SK-N-SH (cell line): ENCODE measurements around the gene OTUD5. TPM values are rescaled to one million over a fixed set of nuclear protein-coding genes. Genes with fewer than 3 reads are reported as not detected.

Source experiments
- CTCF ChIA-PET: fragments of 300-600, 350-600 bp; formaldehyde crosslinking; extraction: SDS; loops from one replicate; lab custom pipeline; 2021; lab: Yijun Ruan, JAX
- POLR2A ChIA-PET: fragments of 350-600 bp; sonication (Branson Sonifier 250); formaldehyde crosslinking; extraction: SDS; loops from one replicate; lab custom pipeline; 2020; ENCODE audit warnings: antibody characterized with exemption, inconsistent platforms; lab: Yijun Ruan, JAX
- DNase-seq: peaks from one replicate; pipeline ENCODE4 v3.0.0; 2012
- H2AFZ ChIP-seq: fragments of 200-600 bp; sonication (generic); 2 replicates; pipeline ENCODE4 v1.8.1; 2016; ENCODE audit warnings: antibody characterized with exemption, mild to moderate bottlenecking, low read depth
- H3F3A ChIP-seq: fragments of 200-600 bp; sonication (generic); replicated peaks from 2 replicates; pipeline ENCODE3; 2016; ENCODE audit warnings: antibody characterized with exemption, mild to moderate bottlenecking; ENCODE audit not compliant: insufficient read depth
- H3K27ac ChIP-seq, 2 experiments: fragments of 200-500 bp in 1 of 2; fragments of 200-600 bp in 1 of 2; sonication (Bioruptor generic) in 1 of 2; sonication (generic), shearing (Covaris generic) in 1 of 2; 2 replicates each; pipeline versions ENCODE4 v1.5.1 to v1.6.1; 2014 to 2016; ENCODE audit warnings: low read depth in 2 of 2, inconsistent platforms in 1 of 2, low read length in 1 of 2, mild to moderate bottlenecking in 1 of 2, mixed read lengths in 1 of 2
- H3K27me3 ChIP-seq: fragments of 200-600 bp; sonication (generic), shearing (Covaris generic); 2 replicates; pipeline ENCODE4 v1.6.1; 2016; ENCODE audit warnings: mixed run types; ENCODE audit not compliant: insufficient read depth
- H3K36me3 ChIP-seq, 2 experiments: fragments of 200-500 bp in 1 of 2; fragments of 200-600 bp in 1 of 2; sonication (Bioruptor generic) in 1 of 2; sonication (generic) in 1 of 2; replicated peaks in 1 of 2; 2 replicates each; pipeline versions ENCODE3 to v1.5.1; 2014 to 2016; ENCODE audit warnings: low read length in 1 of 2, mild to moderate bottlenecking in 1 of 2; ENCODE audit not compliant: insufficient read depth in 2 of 2, control insufficient read depth in 1 of 2
- H3K4me1 ChIP-seq, 2 experiments: fragments of 200-500 bp in 1 of 2; fragments of 200-600 bp in 1 of 2; sonication (Bioruptor generic) in 1 of 2; sonication (generic), shearing (Covaris generic) in 1 of 2; 2 replicates each; pipeline versions ENCODE4 v1.5.1 to v1.6.1; 2014 to 2016; ENCODE audit warnings: low read depth in 1 of 2, low read length in 1 of 2, mixed run types in 1 of 2; ENCODE audit not compliant: insufficient read depth in 2 of 2, control insufficient read depth in 1 of 2
- H3K4me2 ChIP-seq: fragments of 200-600 bp; sonication (generic), shearing (Covaris generic); 2 replicates; pipeline ENCODE4 v1.6.1; 2017; ENCODE audit warnings: mixed run types
- H3K4me3 ChIP-seq, 2 experiments: fragments of 200-500 bp in 1 of 2; fragments of 200-600 bp in 1 of 2; sonication (Bioruptor generic) in 1 of 2; sonication (generic), shearing (Covaris generic) in 1 of 2; 2 replicates each; pipeline versions ENCODE4 v1.5.1 to v1.8.1; 2014 to 2016; ENCODE audit warnings: low read depth in 2 of 2, inconsistent platforms in 1 of 2, low read length in 1 of 2, mild to moderate bottlenecking in 1 of 2, mixed read lengths in 1 of 2, moderate library complexity in 1 of 2
- H3K79me2 ChIP-seq: fragments of 200-600 bp; sonication (generic); 2 replicates; pipeline ENCODE4 v1.8.1; 2017; ENCODE audit warnings: mild to moderate bottlenecking; ENCODE audit not compliant: insufficient read depth
- H3K9ac ChIP-seq: fragments of 200-600 bp; sonication (generic); 2 replicates; pipeline ENCODE4 v1.6.1; 2017; ENCODE audit warnings: mixed run types
- H3K9me2 ChIP-seq: fragments of 200-600 bp; sonication (generic); 2 replicates; pipeline ENCODE4 v1.6.1; 2017; ENCODE audit warnings: mixed run types
- H3K9me3 ChIP-seq: fragments of 200-600 bp; sonication (generic); 2 replicates; pipeline ENCODE4 v1.6.1; 2017; ENCODE audit warnings: mixed run types, mild to moderate bottlenecking, moderate library complexity
- H4K20me1 ChIP-seq: fragments of 200-600 bp; sonication (generic); 2 replicates; pipeline ENCODE4 v1.6.1; 2017; ENCODE audit warnings: mild to moderate bottlenecking, mixed run types; ENCODE audit not compliant: insufficient read depth
- CTCF ChIP-seq: fragments of 200-600 bp; sonication (generic); IDR thresholded peaks from 2 replicates; pipeline ENCODE4 v1.6.1; 2017; ENCODE audit warnings: antibody characterized with exemption, mild to moderate bottlenecking, moderate library complexity
- ELF1 ChIP-seq: IDR thresholded peaks from 2 replicates; pipeline ENCODE4 v1.4.0; 2012
- EZH2phosphoT487 ChIP-seq: fragments of 200-600 bp; sonication (generic); IDR thresholded peaks from 2 replicates; pipeline ENCODE4 v1.6.1; 2017; ENCODE audit warnings: low read depth, mixed run types, mild to moderate bottlenecking, antibody characterized with exemption, moderate library complexity, borderline replicate concordance
- FOXJ3 ChIP-seq: sonication (generic); formaldehyde crosslinking; IDR thresholded peaks from 2 replicates; pipeline ENCODE4 v1.5.1; 2020; ENCODE audit warnings: mild to moderate bottlenecking, missing genetic modification reagents
- GABPA ChIP-seq: IDR thresholded peaks from 2 replicates; pipeline ENCODE4 v1.4.0; 2012; ENCODE audit warnings: low read depth, mild to moderate bottlenecking
- MXI1 ChIP-seq: IDR thresholded peaks from 2 replicates; pipeline ENCODE4 v1.6.1; 2012; ENCODE audit warnings: mild to moderate bottlenecking, low read depth, low read length, improper control_type of control experiment
- PBX3 ChIP-seq: IDR thresholded peaks from 2 replicates; pipeline ENCODE4; 2012
- RAD21 ChIP-seq: IDR thresholded peaks from 2 replicates; pipeline ENCODE4 v1.6.1; 2012; ENCODE audit warnings: mild to moderate bottlenecking, low read length
- TCF12 ChIP-seq: IDR thresholded peaks from 2 replicates; pipeline ENCODE4 v1.4.0; 2012
- TEAD4 ChIP-seq: IDR thresholded peaks from 2 replicates; pipeline ENCODE4 v1.4.0; 2012; ENCODE audit warnings: mild to moderate bottlenecking, borderline replicate concordance; ENCODE audit not compliant: insufficient read depth
- USF1 ChIP-seq: IDR thresholded peaks from 2 replicates; pipeline ENCODE4 v1.4.0; 2012; ENCODE audit warnings: low read depth, borderline replicate concordance
- WGBS: methylation state at CpG from one replicate; pipeline ENCODE4 v1.1.6; 2017; ENCODE audit warnings: low lambda C conversion rate; 5-methylcytosine and 5-hydroxymethylcytosine counted together
- polyA plus RNA-seq, 3 experiments: library from polyadenylated mRNA; depleted of rRNA; stranded (reverse); fragments of >200 nt; gene quantifications; 2 replicates each; pipeline ENCODE4 v1.2.3, GENCODE V29; 2012

OTUD5 gene
- polyA plus RNA-seq, 1 of the 3 experiments (the other 2 are of a cell fraction) = 90.4 TPM

GRCh38 chrX:48983896-48984295 lies 26.5 kb upstream of the OTUD5 start:
- POLR2A ChIA-PET = no interaction called here
- Histone ChIP-seq H3K9me2 (no peaks in the 10 kb centered on the region), H3K27ac (no peak overlapping the region), H2AFZ (no peak overlapping the region), H3K9ac (no peak overlapping the region), H3K4me3 (no peak overlapping the region), H3K27me3 (no peaks in the 10 kb centered on the region), H3F3A (no peaks in the 10 kb centered on the region), H3K9me3 (no peaks in the 10 kb centered on the region), H3K4me1 (no peaks in the 10 kb centered on the region), H3K4me2 (no peak overlapping the region), H4K20me1 (no peaks in the 10 kb centered on the region), H3K79me2 (no peaks in the 10 kb centered on the region), H3K36me3 (peaks cover 18 to 42% of the 10 kb centered on the region in 2 experiments)
- CTCF ChIA-PET = no interaction called here
- TF ChIP-seq ELF1 (no peak), TEAD4 (no peak), MXI1 (no peak), PBX3 (no peak)
- WGBS = 90% methylated on average over 3 of the region's 3 CpGs
- DNase-seq = no peak

- no peaks in the 10 kb centered on the region for H3F3A ChIP-seq
Measured at GRCh38 chrX:48983081-48983480, 25.7 kb upstream of the OTUD5 start.

More at GRCh38 chrX:48983081-48983480, 25.7 kb upstream of the OTUD5 start:
- Histone ChIP-seq H3K4me3 (no peak overlapping the region), H2AFZ (no peak overlapping the region), H4K20me1 (no peaks in the 10 kb centered on the region), H3K4me1 (no peaks in the 10 kb centered on the region), H3K9ac (no peak overlapping the region), H3K79me2 (no peaks in the 10 kb centered on the region), H3K9me2 (no peaks in the 10 kb centered on the region), H3K9me3 (no peaks in the 10 kb centered on the region), H3K4me2 (no peak overlapping the region), H3K36me3 (peaks cover 18 to 38% of the 10 kb centered on the region in 2 experiments), H3K27me3 (no peaks in the 10 kb centered on the region), H3K27ac (no peak overlapping the region)
- WGBS = 91% methylated on average over 15 of the region's 17 CpGs
- ChIA-PET CTCF (interaction anchor here (3.3 kb wide), 1 partner anchor 11 kb away, joined by 14 read pairs; the partner anchor contains the start of gene KCND1), POLR2A (interaction anchor here (0.8 kb wide), 1 partner anchor 19 kb away, joined by 4 read pairs; the partner anchor contains the start of gene GRIPAP1)
- no peak for TF ChIP-seq CTCF
- TF ChIP-seq EZH2phosphoT487 = no peak
- TF ChIP-seq USF1 = no peak
- TF ChIP-seq RAD21 = no peak
- TF ChIP-seq TEAD4 = no peak
- no peak for TF ChIP-seq MXI1
- no peak for TF ChIP-seq FOXJ3 (CRISPR knock-in tag)
- no peak for TF ChIP-seq GABPA
- TF ChIP-seq TCF12 = no peak
- DNase-seq = no peak
